Activated CD4-positive, alpha-beta T cell treated with anti-CD3 and anti-CD28 coated beads, Interleukin-2, amount 10 ng/mL, durations not matched to agents 7 days and 5 days (primary cell): ENCODE results near the gene CCDC154. TPM values are rescaled to one million over a fixed set of nuclear protein-coding genes. Genes with fewer than 3 reads are reported as not detected.
"Not testable (repeated sequence)": the region's sequence is repeated elsewhere in the genome, so short reads cannot be mapped to it uniquely, and the experiment has no call there.

Experiments used
- CTCF ChIA-PET: fragments of 350-600 bp; sonication (Branson Sonifier 250); formaldehyde crosslinking; loops from one replicate; lab custom pipeline; 2021; ENCODE audit warnings: antibody characterized with exemption; lab: Charles Lee
- POLR2A ChIA-PET: fragments of 350-600 bp; sonication (Branson Sonifier 250); formaldehyde crosslinking; loops from one replicate; lab custom pipeline; 2021; ENCODE audit warnings: antibody characterized with exemption; lab: Charles Lee
- DNase-seq: peaks from one replicate; pipeline ENCODE4 v3.0.0-alpha.2; 2020
- H3K27ac Mint-ChIP-seq: one replicate; pipeline ENCODE4 v1.8.0; 2021; ENCODE audit warnings: mild to moderate bottlenecking, moderate library complexity, mixed read lengths
- H3K27me3 Mint-ChIP-seq: one replicate; pipeline ENCODE4 v1.8.0; 2021; ENCODE audit warnings: mixed read lengths
- H3K36me3 Mint-ChIP-seq: one replicate; pipeline ENCODE4 v1.8.0; 2021; ENCODE audit warnings: low read depth, mixed read lengths
- H3K4me1 Mint-ChIP-seq: one replicate; pipeline ENCODE4 v1.8.0; 2021; ENCODE audit warnings: mixed read lengths
- H3K4me3 Mint-ChIP-seq: one replicate; pipeline ENCODE4 v1.8.0; 2021; ENCODE audit warnings: mild to moderate bottlenecking, moderate library complexity, mixed read lengths
- H3K9me3 Mint-ChIP-seq: one replicate; pipeline ENCODE4 v1.8.0; 2021; ENCODE audit warnings: mixed read lengths
- total RNA-seq, 2 experiments: library from RNA; stranded (reverse); gene quantifications; one replicate each; pipeline ENCODE4 v1.2.3, GENCODE V29; 2021

Gene CCDC154
- total RNA-seq, 2 experiments from 2014 or later, result 1.9 to 2.7 TPM

- CTCF ChIA-PET, result interaction anchor here (1.1 kb wide), 1 partner anchor 18 kb away, joined by 4 read pairs; no protein-coding TSS in a partner anchor
- no peaks in the 10 kb centered on the region for H3K9me3 Mint-ChIP-seq
- H3K27me3 Mint-ChIP-seq, result no peaks in the 10 kb centered on the region
- no peaks in the 10 kb centered on the region for H3K36me3 Mint-ChIP-seq
- H3K4me3 Mint-ChIP-seq, result no peak overlapping the region
- DNase-seq, result no peak
- POLR2A ChIA-PET, result no interaction called here
- H3K4me1 Mint-ChIP-seq, result peaks cover 26% of the 10 kb centered on the region
- peak overlapping the region; percentile 46 for H3K27ac Mint-ChIP-seq
These were observed 25.4 kb upstream of the CCDC154 start for GRCh38 chr16:1469693-1470201.

- CTCF ChIA-PET, H3K9me3 Mint-ChIP-seq, H3K27me3 Mint-ChIP-seq, POLR2A ChIA-PET, H3K4me3 Mint-ChIP-seq, H3K36me3 Mint-ChIP-seq, DNase-seq, H3K27ac Mint-ChIP-seq: not testable (repeated sequence)
- H3K4me1 Mint-ChIP-seq, result peaks cover 24% of the 10 kb centered on the region
These were observed 24.8 kb upstream of the CCDC154 start for GRCh38 chr16:1469141-1469540.

GRCh38 chr16:1468426-1468810 lies 24.1 kb upstream of the CCDC154 start:
- ChIA-PET POLR2A (no interaction called here), CTCF (no interaction called here)
- DNase-seq, result no peak
- Mint-ChIP-seq H3K36me3 (no peaks in the 10 kb centered on the region), H3K4me1 (peaks cover 22% of the 10 kb centered on the region), H3K4me3 (no peak overlapping the region), H3K27me3 (no peaks in the 10 kb centered on the region), H3K9me3 (no peaks in the 10 kb centered on the region), H3K27ac (no peak overlapping the region)

- no peak for DNase-seq
- Mint-ChIP-seq H3K4me1 (peaks cover 16% of the 10 kb centered on the region), H3K9me3 (no peaks in the 10 kb centered on the region), H3K36me3 (no peaks in the 10 kb centered on the region), H3K27me3 (no peaks in the 10 kb centered on the region), H3K4me3 (no peak overlapping the region), H3K27ac (no peak overlapping the region)
- POLR2A ChIA-PET, result no interaction called here
- CTCF ChIA-PET, result no interaction called here
These were observed 22.7 kb upstream of the CCDC154 start for GRCh38 chr16:1466968-1467521.

GRCh38 chr16:1466054-1466453 lies 21.7 kb upstream of the CCDC154 start:
- Mint-ChIP-seq H3K4me1 (peaks cover 8% of the 10 kb centered on the region), H3K27ac (no peak overlapping the region), H3K9me3 (no peaks in the 10 kb centered on the region), H3K36me3 (no peaks in the 10 kb centered on the region), H3K27me3 (no peaks in the 10 kb centered on the region), H3K4me3 (no peak overlapping the region)
- no peak for DNase-seq
- POLR2A ChIA-PET, result no interaction called here
- CTCF ChIA-PET, result no interaction called here

GRCh38 chr16:1465567-1465915 lies 21.2 kb upstream of the CCDC154 start:
- Mint-ChIP-seq H3K27me3 (no peaks in the 10 kb centered on the region), H3K36me3 (no peaks in the 10 kb centered on the region), H3K4me1 (peaks cover 5% of the 10 kb centered on the region), H3K27ac (no peak overlapping the region), H3K4me3 (no peak overlapping the region), H3K9me3 (no peaks in the 10 kb centered on the region)
- ChIA-PET POLR2A (no interaction called here), CTCF (no interaction called here)
- no peak for DNase-seq

- CTCF ChIA-PET, result no interaction called here
- Mint-ChIP-seq H3K4me3 (no peak overlapping the region), H3K9me3 (no peaks in the 10 kb centered on the region), H3K36me3 (no peaks in the 10 kb centered on the region), H3K4me1 (peaks cover 3% of the 10 kb centered on the region), H3K27me3 (no peaks in the 10 kb centered on the region), H3K27ac (no peak overlapping the region)
- DNase-seq, result no peak
- POLR2A ChIA-PET, result no interaction called here
These were observed 20.7 kb upstream of the CCDC154 start for GRCh38 chr16:1464894-1465566.

GRCh38 chr16:1464196-1464893 lies 20.0 kb upstream of the CCDC154 start:
- no peaks in the 10 kb centered on the region for H3K36me3 Mint-ChIP-seq
- CTCF ChIA-PET, result interaction anchor here (0.6 kb wide), 2 partner anchors 74 to 211 kb away, joined by 3 to 4 read pairs; no protein-coding TSS in a partner anchor
- POLR2A ChIA-PET, result interaction anchor here (0.6 kb wide), 1 partner anchor 95 kb away, joined by 3 read pairs; no protein-coding TSS in a partner anchor
- no peak for DNase-seq
- H3K27ac Mint-ChIP-seq, result no peak overlapping the region
- H3K4me1 Mint-ChIP-seq, result no peaks in the 10 kb centered on the region
- no peak overlapping the region for H3K4me3 Mint-ChIP-seq
- H3K9me3 Mint-ChIP-seq, result no peaks in the 10 kb centered on the region
- H3K27me3 Mint-ChIP-seq, result no peaks in the 10 kb centered on the region

GRCh38 chr16:1461146-1461545 lies 16.8 kb upstream of the CCDC154 start:
- Mint-ChIP-seq H3K36me3 (no peaks in the 10 kb centered on the region), H3K4me1 (no peaks in the 10 kb centered on the region), H3K9me3 (no peaks in the 10 kb centered on the region), H3K27me3 (no peaks in the 10 kb centered on the region), H3K4me3 (no peak overlapping the region), H3K27ac (no peak overlapping the region)
- ChIA-PET POLR2A (no interaction called here), CTCF (no interaction called here)
- DNase-seq, result no peak

GRCh38 chr16:1460602-1461138 lies 16.3 kb upstream of the CCDC154 start:
- Mint-ChIP-seq H3K4me1 (no peaks in the 10 kb centered on the region), H3K4me3 (no peak overlapping the region), H3K27me3 (no peaks in the 10 kb centered on the region), H3K9me3 (no peaks in the 10 kb centered on the region), H3K27ac (no peak overlapping the region), H3K36me3 (no peaks in the 10 kb centered on the region)
- ChIA-PET CTCF (no interaction called here), POLR2A (no interaction called here)
- no peak for DNase-seq

GRCh38 chr16:1459967-1460366 lies 15.6 kb upstream of the CCDC154 start:
- CTCF ChIA-PET, result no interaction called here
- no peak for DNase-seq
- H3K4me3 Mint-ChIP-seq, result no peak overlapping the region
- H3K9me3 Mint-ChIP-seq, result no peaks in the 10 kb centered on the region
- H3K36me3 Mint-ChIP-seq, result no peaks in the 10 kb centered on the region
- no peak overlapping the region for H3K27ac Mint-ChIP-seq
- no peaks in the 10 kb centered on the region for H3K27me3 Mint-ChIP-seq
- POLR2A ChIA-PET, result no interaction called here
- H3K4me1 Mint-ChIP-seq, result no peaks in the 10 kb centered on the region

- POLR2A ChIA-PET, result no interaction called here
- H3K4me3 Mint-ChIP-seq, result no peak overlapping the region
- H3K27me3 Mint-ChIP-seq, result no peaks in the 10 kb centered on the region
- no peaks in the 10 kb centered on the region for H3K36me3 Mint-ChIP-seq
- no peaks in the 10 kb centered on the region for H3K4me1 Mint-ChIP-seq
- no peak for DNase-seq
- no peaks in the 10 kb centered on the region for H3K9me3 Mint-ChIP-seq
- H3K27ac Mint-ChIP-seq, result no peak overlapping the region
- CTCF ChIA-PET, result interaction anchor here (0.6 kb wide), 1 partner anchor 133 kb away, joined by 3 read pairs; no protein-coding TSS in a partner anchor
These were observed 14.6 kb upstream of the CCDC154 start for GRCh38 chr16:1458977-1459341.
